RWPE2 (cell line): ENCODE results near the gene MYPOP.

Experiments
- ATAC-seq: fragments of 200-7000 bp; cut with Tn5 transposase; 3 replicates; pipeline ENCODE4 v1.9.1; 2021; ENCODE audit warnings: low read depth
- DNase-seq: peaks from one replicate; pipeline ENCODE4 v3.0.0-alpha.2; 2020; ENCODE audit warnings: low spot score
- H3K27ac ChIP-seq: fragments of 450-650 bp; 2 replicates; pipeline ENCODE4 v1.5.1; 2017; ENCODE audit warnings: mild to moderate bottlenecking; ENCODE audit not compliant: poor library complexity, severe bottlenecking
- H3K27me3 ChIP-seq: fragments of 250-450 bp; sonication (Bioruptor Pico); 2 replicates; pipeline ENCODE4 v1.5.1; 2021; ENCODE audit warnings: mild to moderate bottlenecking, moderate library complexity; ENCODE audit not compliant: insufficient read depth, poor library complexity, severe bottlenecking
- H3K36me3 ChIP-seq: fragments of 250-450 bp; sonication (Bioruptor Pico); 2 replicates; pipeline ENCODE4 v1.5.1; 2020; ENCODE audit warnings: low read depth, mild to moderate bottlenecking, moderate library complexity
- H3K4me1 ChIP-seq: fragments of 250-450 bp; sonication (Bioruptor Pico); 2 replicates; pipeline ENCODE4 v1.5.1; 2021; ENCODE audit warnings: mild to moderate bottlenecking, moderate library complexity; ENCODE audit not compliant: insufficient read depth, poor library complexity, severe bottlenecking
- H3K4me3 ChIP-seq: fragments of 250-450 bp; sonication (Bioruptor Pico); 2 replicates; pipeline ENCODE4 v1.5.1; 2021; ENCODE audit warnings: mild to moderate bottlenecking, moderate library complexity; ENCODE audit not compliant: severe bottlenecking
- H3K9me3 ChIP-seq: fragments of 250-450 bp; sonication (Bioruptor Pico); 2 replicates; pipeline ENCODE4 v1.5.1; 2021; ENCODE audit warnings: mild to moderate bottlenecking, moderate library complexity; ENCODE audit not compliant: severe bottlenecking
- TF ChIP-seq, protein P1 (sequence below): fragments of 450-650 bp; IDR thresholded peaks from one replicate; pipeline ENCODE4 v1.5.1; 2017; ENCODE audit warnings: mild to moderate bottlenecking, moderate library complexity; ENCODE audit not compliant: poor library complexity, severe bottlenecking

Gene MYPOP

DNA sequence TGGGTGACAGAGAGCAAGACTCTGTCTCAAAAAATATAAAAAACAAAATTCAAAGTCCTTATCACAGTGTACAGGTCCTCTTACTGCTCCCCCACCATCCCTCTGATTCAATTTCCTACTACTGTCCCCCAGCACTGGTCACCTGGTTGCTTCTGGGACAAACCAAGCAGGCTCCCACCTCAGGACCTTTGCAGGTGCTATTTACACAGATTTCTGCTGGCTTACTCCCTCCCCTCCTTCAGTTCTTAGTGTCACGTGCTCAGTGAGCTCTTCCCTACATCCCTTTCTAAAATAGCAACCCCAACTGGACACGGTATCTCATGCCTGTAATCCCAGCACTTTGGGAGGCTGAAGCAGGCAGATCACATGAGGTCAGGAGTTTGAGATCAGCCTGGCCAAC lies 22.4 kb downstream of the MYPOP start:
- no peaks in the 10 kb centered on the region for H3K27me3 ChIP-seq
- no peak overlapping the region for H3K4me3 ChIP-seq
- TF ChIP-seq, protein P1, sequence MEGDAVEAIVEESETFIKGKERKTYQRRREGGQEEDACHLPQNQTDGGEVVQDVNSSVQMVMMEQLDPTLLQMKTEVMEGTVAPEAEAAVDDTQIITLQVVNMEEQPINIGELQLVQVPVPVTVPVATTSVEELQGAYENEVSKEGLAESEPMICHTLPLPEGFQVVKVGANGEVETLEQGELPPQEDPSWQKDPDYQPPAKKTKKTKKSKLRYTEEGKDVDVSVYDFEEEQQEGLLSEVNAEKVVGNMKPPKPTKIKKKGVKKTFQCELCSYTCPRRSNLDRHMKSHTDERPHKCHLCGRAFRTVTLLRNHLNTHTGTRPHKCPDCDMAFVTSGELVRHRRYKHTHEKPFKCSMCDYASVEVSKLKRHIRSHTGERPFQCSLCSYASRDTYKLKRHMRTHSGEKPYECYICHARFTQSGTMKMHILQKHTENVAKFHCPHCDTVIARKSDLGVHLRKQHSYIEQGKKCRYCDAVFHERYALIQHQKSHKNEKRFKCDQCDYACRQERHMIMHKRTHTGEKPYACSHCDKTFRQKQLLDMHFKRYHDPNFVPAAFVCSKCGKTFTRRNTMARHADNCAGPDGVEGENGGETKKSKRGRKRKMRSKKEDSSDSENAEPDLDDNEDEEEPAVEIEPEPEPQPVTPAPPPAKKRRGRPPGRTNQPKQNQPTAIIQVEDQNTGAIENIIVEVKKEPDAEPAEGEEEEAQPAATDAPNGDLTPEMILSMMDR = no peak
- peaks cover 4% of the 10 kb centered on the region for H3K36me3 ChIP-seq
- H3K4me1 ChIP-seq = peaks cover 6% of the 10 kb centered on the region
- DNase-seq = no peak
- H3K9me3 ChIP-seq = no peaks in the 10 kb centered on the region
- H3K27ac ChIP-seq = no peak overlapping the region
- no peak for ATAC-seq

DNA sequence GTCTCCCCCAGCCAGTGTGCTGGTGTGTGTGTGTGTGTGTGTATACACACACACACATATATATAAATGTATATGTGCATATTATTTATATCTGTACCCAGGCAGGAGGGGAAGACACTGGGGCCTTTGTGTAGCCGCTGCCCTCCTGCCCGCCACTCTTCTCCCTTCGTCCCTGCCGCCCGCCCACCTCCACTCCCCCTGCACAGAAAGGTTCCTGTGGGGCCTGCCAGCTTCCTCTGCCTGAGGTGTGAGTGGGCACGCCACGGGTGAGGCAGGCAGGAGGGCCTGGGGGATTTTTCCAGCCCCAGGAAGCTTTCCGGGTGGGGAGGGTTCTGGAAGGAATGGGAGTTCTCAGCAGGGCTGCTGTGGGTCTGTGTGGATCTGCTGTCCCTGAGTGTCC lies 23.4 kb downstream of the MYPOP start:
- no peak overlapping the region for H3K27ac ChIP-seq
- ATAC-seq (no peak), DNase-seq (no peak)
- TF ChIP-seq, protein P1 = no peak
- no peak overlapping the region for H3K4me3 ChIP-seq
- H3K4me1 ChIP-seq = peaks cover 6% of the 10 kb centered on the region
- H3K9me3 ChIP-seq = no peaks in the 10 kb centered on the region
- peaks cover 1% of the 10 kb centered on the region for H3K36me3 ChIP-seq
- no peaks in the 10 kb centered on the region for H3K27me3 ChIP-seq

DNA sequence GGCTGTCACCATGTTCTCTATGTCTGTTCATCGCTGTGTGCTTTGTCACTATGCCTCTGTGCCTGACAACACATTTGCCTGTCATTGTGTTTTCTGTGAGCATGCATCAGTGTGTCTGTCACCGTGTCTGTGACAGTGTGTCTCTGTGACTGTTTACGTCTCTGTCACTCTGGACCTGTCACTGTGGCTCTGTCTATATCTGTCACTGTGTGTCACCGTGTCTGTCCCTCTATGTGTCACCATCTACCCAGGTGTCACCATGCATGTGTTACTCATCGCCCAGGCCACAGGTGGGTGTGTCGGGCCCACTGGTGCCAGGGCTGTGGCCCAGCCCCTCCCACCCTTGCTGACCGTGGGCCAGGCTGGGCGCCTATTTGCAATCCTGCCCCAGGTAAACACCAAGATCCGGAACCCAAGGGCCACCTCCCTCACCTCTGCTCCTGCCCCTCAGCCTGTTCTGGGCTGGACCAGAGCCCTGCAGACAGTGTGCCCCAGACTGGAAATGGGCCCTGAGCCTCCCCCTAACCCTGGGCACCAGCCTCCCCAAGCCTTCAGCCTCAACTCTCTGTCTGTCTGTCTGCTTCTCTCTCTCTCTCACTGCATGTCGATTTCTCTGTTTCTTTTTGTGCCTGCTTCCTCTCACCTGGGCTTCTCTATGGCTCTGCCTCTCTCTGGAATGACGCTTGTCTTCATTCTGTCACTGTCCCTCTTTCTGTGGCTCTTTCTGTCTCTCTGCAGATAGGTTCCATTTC lies 24.2 kb downstream of the MYPOP start:
- TF ChIP-seq, protein P1 = no peak
- no peaks in the 10 kb centered on the region for H3K9me3 ChIP-seq
- peaks cover 5% of the 10 kb centered on the region for H3K4me1 ChIP-seq
- no peaks in the 10 kb centered on the region for H3K27me3 ChIP-seq
- no peaks in the 10 kb centered on the region for H3K36me3 ChIP-seq
- no peak overlapping the region for H3K27ac ChIP-seq
- H3K4me3 ChIP-seq = no peak overlapping the region
- DNase-seq = no peak
- ATAC-seq = no peak

DNA sequence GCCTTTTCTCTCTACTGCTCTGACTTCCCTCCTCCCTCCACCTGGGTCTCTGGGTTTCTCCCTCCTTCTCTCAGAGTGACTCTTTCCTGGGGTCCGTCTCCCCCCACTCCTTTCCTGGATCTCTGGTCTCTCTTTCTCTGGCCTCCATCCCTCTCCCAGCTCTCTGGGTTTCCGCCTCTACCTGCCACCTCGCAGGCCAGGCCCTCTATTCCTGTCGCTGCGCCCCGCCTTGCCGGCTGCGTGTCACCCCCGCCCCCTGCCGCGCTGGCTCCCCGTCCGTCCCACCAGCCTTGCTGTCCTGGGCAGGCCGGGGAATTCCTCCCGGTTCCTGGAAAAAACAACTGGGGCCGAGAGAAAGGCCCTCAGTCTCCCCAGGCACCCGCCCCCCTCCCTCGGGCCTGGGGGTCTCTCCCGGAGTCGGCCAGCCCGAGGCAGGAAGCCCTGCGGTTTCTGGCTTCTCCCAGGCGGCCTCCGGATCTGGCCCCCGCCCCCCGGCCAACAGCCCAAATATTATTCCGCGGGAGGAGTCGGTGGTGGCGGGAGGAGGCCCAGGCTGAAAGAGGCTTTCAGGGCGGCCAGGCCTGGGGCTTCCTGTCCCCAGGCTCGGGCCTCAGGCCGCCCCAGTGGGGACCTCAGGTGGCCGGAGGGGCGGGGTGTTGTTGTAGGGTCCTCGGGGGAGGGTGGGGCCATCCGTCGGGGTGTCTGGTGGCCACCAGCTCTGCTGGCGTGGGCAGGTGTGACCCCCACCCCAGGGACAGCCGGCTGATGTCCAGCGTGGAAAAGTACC lies 25.8 kb downstream of the MYPOP start:
- DNase-seq = no peak
- no peak for ATAC-seq
- H3K4me1 ChIP-seq = no peaks in the 10 kb centered on the region
- TF ChIP-seq, protein P1 = no peak
- H3K27ac ChIP-seq = no peak overlapping the region
- H3K36me3 ChIP-seq = no peaks in the 10 kb centered on the region
- H3K4me3 ChIP-seq = no peak overlapping the region
- no peaks in the 10 kb centered on the region for H3K27me3 ChIP-seq
- no peaks in the 10 kb centered on the region for H3K9me3 ChIP-seq

DNA sequence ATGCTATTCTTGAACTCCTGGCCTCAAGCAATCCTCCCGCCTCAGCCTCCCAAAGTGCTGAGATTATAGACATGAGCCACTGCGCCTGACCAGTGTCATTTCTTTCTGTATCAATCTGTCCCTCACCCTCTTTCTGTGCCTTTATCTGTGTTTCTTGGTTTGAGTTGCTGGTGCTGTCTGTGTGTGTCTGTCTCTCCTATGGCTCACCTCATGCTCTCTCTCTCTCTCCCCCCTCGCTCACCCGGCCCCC lies 26.3 kb downstream of the MYPOP start:
- H3K4me3 ChIP-seq = no peak overlapping the region
- H3K27ac ChIP-seq = no peak overlapping the region
- H3K4me1 ChIP-seq = no peaks in the 10 kb centered on the region
- ATAC-seq (peak; percentile 20; the same call in 2 of the 3 replicates), DNase-seq (no peak)
- TF ChIP-seq, protein P1 = no peak
- H3K36me3 ChIP-seq = no peaks in the 10 kb centered on the region
- H3K27me3 ChIP-seq = no peaks in the 10 kb centered on the region
- no peaks in the 10 kb centered on the region for H3K9me3 ChIP-seq
